Kidney (tissue), 14 donors: ENCODE data around the gene RASEF. TPM values are rescaled to one million over a fixed set of nuclear protein-coding genes. Genes with fewer than 3 reads are reported as not detected.

Experiments
- DNase-seq, 5 donors: peaks; one replicate each; pipeline ENCODE4 v3.0.0-alpha.2; 2013 to 2020
- FAIRE-seq: peaks from 2 replicates; lab custom pipeline; 2012; peaks lifted over from hg19 to GRCh38; lab: Jason Lieb, UNC
- H3K27ac ChIP-seq, 2 donors: one replicate each; pipeline ENCODE4 v1.7.0; 2013; ENCODE audit warnings: low read depth in 2 of 2, low read length in 2 of 2, inconsistent platforms in 1 of 2
- H3K27me3 ChIP-seq: one replicate; pipeline ENCODE4 v1.7.1; 2013; ENCODE audit warnings: low read length, inconsistent platforms; ENCODE audit not compliant: control insufficient read depth, insufficient read depth
- H3K36me3 ChIP-seq, 3 donors: one replicate each; pipeline versions ENCODE4 v1.7.0 to v1.7.1; 2013; ENCODE audit warnings: low read length in 3 of 3, control low read depth in 1 of 3, inconsistent platforms in 1 of 3; ENCODE audit not compliant: insufficient read depth in 3 of 3, control insufficient read depth in 2 of 3
- H3K4me1 ChIP-seq, 3 donors: one replicate each; pipeline versions ENCODE4 v1.7.0 to v1.7.1; 2013; ENCODE audit warnings: low read length in 3 of 3, inconsistent platforms in 1 of 3, low read depth in 1 of 3; ENCODE audit not compliant: control insufficient read depth in 2 of 3, insufficient read depth in 2 of 3
- H3K4me3 ChIP-seq, 3 donors: one replicate each; pipeline versions ENCODE4 v1.7.0 to v1.8.1; 2013; ENCODE audit warnings: low read length in 3 of 3, control low read depth in 1 of 3, inconsistent platforms in 1 of 3
- H3K9ac ChIP-seq, 3 donors: one replicate each; pipeline versions ENCODE4 v1.7.0 to v1.7.1; 2013; ENCODE audit warnings: low read length in 3 of 3, control low read depth in 1 of 3, inconsistent platforms in 1 of 3
- H3K9me3 ChIP-seq, 3 donors: one replicate each; pipeline versions ENCODE4 v1.7.0 to v1.7.1; 2013; ENCODE audit warnings: low read length in 3 of 3, control low read depth in 1 of 3, inconsistent platforms in 1 of 3; ENCODE audit not compliant: control insufficient read depth in 2 of 3, insufficient read depth in 1 of 3
- intact Hi-C: fragments of 100-400 bp; cut with DNase I; formaldehyde crosslinking; loops from one replicate; pipeline ENCODE4 v1.11.1; 2022
- polyA plus RNA-seq: library from polyadenylated mRNA; stranded (reverse); fragments of 350-450 nt; fragmentation: Illumina TruSeq; extraction: RNeasy Lipid Tissue Mini Kit (QIAGEN cat#74804); gene quantifications from one replicate; pipeline ENCODE4 v1.2.3, GENCODE V29; 2014; ENCODE audit warnings: low read depth, low replicate concordance; ENCODE audit not compliant: insufficient read depth
- total RNA-seq: library from RNA; stranded (reverse); fragmentation: NEBNext Ultra II Directional; extraction: Animal tissue kit (Norgen Biotek cat#: 25700); gene quantifications from one replicate; pipeline ENCODE4 v1.2.1, GENCODE V29; 2021
- TF ChIP-seq, protein P1 (sequence below): IDR thresholded peaks from 3 replicates; pipeline ENCODE4 v1.5.1; 2012; ENCODE audit warnings: mild to moderate bottlenecking, moderate library complexity, borderline replicate concordance; ENCODE audit not compliant: insufficient read depth; ENCODE audit errors: extremely low read depth
- donor health status: control.
- donor health status: control.
- donor health status: control.
- donor health status: control.
- donor health status: control.
- donor health status: DM: yes; HTN: yes; CAD: no.
- donor health status: Normal renal cell carcinoma (clear cell type).

The RASEF gene
- total and polyA plus RNA-seq, 2 donors from 2014 or later, result 2.2 to 11.9 TPM

DNA sequence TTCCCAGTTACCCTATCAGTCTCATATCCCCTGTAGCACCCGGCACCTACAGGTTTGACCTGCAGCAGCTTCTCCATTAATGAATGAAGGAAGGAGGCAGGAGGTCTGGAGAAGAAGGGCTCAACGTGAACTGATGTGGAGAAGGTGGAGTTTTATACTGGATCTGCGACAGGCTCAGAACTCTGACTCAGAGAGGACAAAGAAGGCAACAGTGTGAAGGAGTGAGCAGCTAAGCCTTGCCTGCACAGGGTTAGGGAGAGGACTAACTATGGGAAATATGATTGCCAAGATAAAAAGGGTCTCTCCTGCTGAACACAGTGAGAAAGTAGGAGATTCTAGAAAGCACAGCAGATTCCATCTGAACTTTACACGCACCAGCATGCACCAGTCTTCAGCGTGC, 23.6 kb downstream of the RASEF start:
- intact Hi-C loops, result no loop called here

DNA sequence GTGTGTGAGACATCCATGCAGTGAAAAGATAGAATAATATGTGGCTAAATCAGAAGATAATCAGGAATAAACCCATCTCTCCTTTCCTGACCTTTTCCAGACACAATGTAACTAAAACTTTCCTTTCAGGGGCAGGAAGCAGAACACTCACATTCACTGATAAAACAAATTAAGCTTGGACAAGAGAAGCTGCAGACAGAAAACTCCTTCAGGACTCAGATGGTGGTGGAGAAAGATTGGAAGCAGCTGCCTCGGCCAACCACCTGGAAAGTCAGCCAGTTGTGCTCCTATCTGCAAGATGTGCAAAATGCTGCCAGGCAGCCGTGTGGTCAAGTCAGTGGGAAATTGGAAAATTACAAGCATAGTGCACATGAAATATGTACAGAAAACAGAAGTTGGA, 26.9 kb downstream of the RASEF start:
- Histone ChIP-seq H3K36me3 (no peaks in the 10 kb centered on the region), H3K4me3 (no peak overlapping the region), H3K9me3 (no peaks in the 10 kb centered on the region), H3K4me1 (no peaks in the 10 kb centered on the region), H3K27me3 (no peaks in the 10 kb centered on the region), H3K9ac (no peak overlapping the region), H3K27ac (no peak overlapping the region)
- DNase-seq (no peak), FAIRE-seq (no peak)
- intact Hi-C loops, result no loop called here
- TF ChIP-seq, protein P1, sequence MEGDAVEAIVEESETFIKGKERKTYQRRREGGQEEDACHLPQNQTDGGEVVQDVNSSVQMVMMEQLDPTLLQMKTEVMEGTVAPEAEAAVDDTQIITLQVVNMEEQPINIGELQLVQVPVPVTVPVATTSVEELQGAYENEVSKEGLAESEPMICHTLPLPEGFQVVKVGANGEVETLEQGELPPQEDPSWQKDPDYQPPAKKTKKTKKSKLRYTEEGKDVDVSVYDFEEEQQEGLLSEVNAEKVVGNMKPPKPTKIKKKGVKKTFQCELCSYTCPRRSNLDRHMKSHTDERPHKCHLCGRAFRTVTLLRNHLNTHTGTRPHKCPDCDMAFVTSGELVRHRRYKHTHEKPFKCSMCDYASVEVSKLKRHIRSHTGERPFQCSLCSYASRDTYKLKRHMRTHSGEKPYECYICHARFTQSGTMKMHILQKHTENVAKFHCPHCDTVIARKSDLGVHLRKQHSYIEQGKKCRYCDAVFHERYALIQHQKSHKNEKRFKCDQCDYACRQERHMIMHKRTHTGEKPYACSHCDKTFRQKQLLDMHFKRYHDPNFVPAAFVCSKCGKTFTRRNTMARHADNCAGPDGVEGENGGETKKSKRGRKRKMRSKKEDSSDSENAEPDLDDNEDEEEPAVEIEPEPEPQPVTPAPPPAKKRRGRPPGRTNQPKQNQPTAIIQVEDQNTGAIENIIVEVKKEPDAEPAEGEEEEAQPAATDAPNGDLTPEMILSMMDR, result no peak

More for the DNA sequence above, 23.6 kb downstream of the RASEF start:
- Histone ChIP-seq H3K27ac (no peak overlapping the region), H3K4me3 (no peak overlapping the region), H3K9ac (no peak overlapping the region), H3K4me1 (no peaks in the 10 kb centered on the region), H3K36me3 (no peaks in the 10 kb centered on the region), H3K27me3 (no peaks in the 10 kb centered on the region), H3K9me3 (no peaks in the 10 kb centered on the region)
- TF ChIP-seq, protein P1, result no peak
- DNase-seq (no peak), FAIRE-seq (no peak)

DNA sequence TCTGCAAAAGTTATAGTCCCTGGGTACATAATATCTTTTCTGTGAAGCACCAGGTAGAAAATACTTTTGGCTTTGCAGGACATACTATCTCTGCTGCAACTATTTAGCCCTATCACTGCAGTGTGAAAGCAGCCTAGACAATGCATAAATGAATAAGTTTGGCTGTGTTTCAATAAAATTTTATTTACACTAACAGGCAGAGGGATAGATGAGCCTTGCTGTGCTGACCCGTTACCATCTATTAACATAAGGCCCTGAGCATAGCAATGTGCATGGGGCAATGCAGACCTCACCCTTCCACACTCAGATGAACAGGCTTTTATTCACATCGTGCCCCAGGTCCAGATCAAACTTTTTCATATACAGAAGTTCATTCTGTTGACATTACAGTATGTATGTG, 27.8 kb downstream of the RASEF start:
- no peaks in the 10 kb centered on the region for H3K36me3 ChIP-seq
- H3K9me3 ChIP-seq, result no peaks in the 10 kb centered on the region
- no peaks in the 10 kb centered on the region for H3K27me3 ChIP-seq
- no peak for DNase-seq
- TF ChIP-seq, protein P1, result no peak
- intact Hi-C loops, result no loop called here
- no peak for FAIRE-seq
- no peaks in the 10 kb centered on the region for H3K4me1 ChIP-seq
- H3K4me3 ChIP-seq, result no peak overlapping the region
- no peak overlapping the region for H3K27ac ChIP-seq
- no peak overlapping the region for H3K9ac ChIP-seq

DNA sequence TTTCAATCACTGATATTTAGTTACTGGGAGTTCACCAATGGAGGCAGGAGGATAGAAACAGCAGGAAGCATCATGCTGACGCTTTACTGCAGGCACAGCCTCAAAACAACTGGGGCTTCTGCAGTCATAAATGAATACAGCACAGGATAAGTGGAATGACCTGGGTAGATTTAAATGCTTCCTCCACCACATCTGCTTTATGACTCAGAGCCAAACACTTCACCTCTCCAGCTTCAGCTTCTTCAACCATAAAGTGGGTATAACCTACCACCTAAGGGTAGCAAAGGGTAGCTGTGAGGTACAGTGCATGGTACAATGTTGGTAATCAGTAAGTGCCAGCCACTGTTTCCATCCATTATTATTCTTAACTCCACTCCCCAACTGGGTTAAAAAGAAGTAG, 28.4 kb downstream of the RASEF start:
- no peak for FAIRE-seq

More for the DNA sequence above, 28.4 kb downstream of the RASEF start:
- no peaks in the 10 kb centered on the region for H3K27me3 ChIP-seq
- H3K36me3 ChIP-seq, result no peaks in the 10 kb centered on the region
- H3K4me1 ChIP-seq, result no peaks in the 10 kb centered on the region
- no peak for DNase-seq
- H3K4me3 ChIP-seq, result no peak overlapping the region
- intact Hi-C loops, result no loop called here
- no peak overlapping the region for H3K27ac ChIP-seq
- TF ChIP-seq, protein P1, result no peak
- H3K9me3 ChIP-seq, result no peaks in the 10 kb centered on the region
- no peak overlapping the region for H3K9ac ChIP-seq
